ENCODE measurements around the gene ATP6V1G2. TPM values are rescaled to one million over a fixed set of nuclear protein-coding genes. Genes with fewer than 3 reads are reported as not detected.

ATP6V1G2 gene
- polyA plus RNA-seq, 3 donors = 0.41 TPM; not detected in 2

- Mint-ChIP-seq H3K27me3 (ENCODE audit: low read depth in 3 of 3) (peaks cover 0 to 2% (median 0%) of the 10 kb centered on the region in 3 donors), H3K27ac (peak overlapping the region in 1 of 7 donors; percentile 67), H3K4me1 (peaks cover 3% of the 10 kb centered on the region), H3K36me3 (peaks cover 70 to 79% of the 10 kb centered on the region in 2 donors), H3K9me3 (no peaks in the 10 kb centered on the region), H3K4me3 (no peak overlapping the region)
- no peaks in the 10 kb centered on the region for H3K27me3 ChIP-seq (ENCODE audit: control insufficient read depth in 2 of 2, insufficient read depth in 2 of 2, low read length in 2 of 2)
- no peak overlapping the region for H3K9ac ChIP-seq (ENCODE audit: insufficient read depth, low read length, poor library complexity, severe bottlenecking)
- TF ChIP-seq CTCF (IDR thresholded peaks at IDR 0.05) = no peak
- H3K4me3 ChIP-seq (replicated peaks in 1 of 3; ENCODE audit: low read depth in 2 of 3, low read length in 3 of 3) = no peak overlapping the region
- DNase-seq = no peak
- intact Hi-C loops (cut with micrococcal nuclease) = no loop called here
- peaks cover 75 to 78% of the 10 kb centered on the region in 2 donors for H3K36me3 ChIP-seq (replicated peaks in 1 of 2; ENCODE audit: control insufficient read depth in 1 of 2, insufficient read depth in 2 of 2, low read length in 2 of 2)
- no peaks in the 10 kb centered on the region for H3K9me3 ChIP-seq (replicated peaks in 1 of 2; ENCODE audit: control insufficient read depth in 1 of 2, insufficient read depth in 1 of 2, low read length in 2 of 2)
- peaks cover 90% of the 10 kb centered on the region for H4K20me1 ChIP-seq (ENCODE audit: insufficient read depth, low read length)
- no peaks in the 10 kb centered on the region for H3K4me1 ChIP-seq (ENCODE audit: control insufficient read depth in 1 of 2, insufficient read depth in 2 of 2, low read length in 2 of 2)
- WGBS (ENCODE audit: insufficient coverage) = 92% methylated on average over 5 of the region's 9 CpGs
- peaks cover 51% of the 10 kb centered on the region for H3K79me2 ChIP-seq (ENCODE audit: insufficient read depth, low read length)
- no peak overlapping the region for H3K27ac ChIP-seq (ENCODE audit: low read depth in 1 of 2, low read length in 2 of 2)
- H3K4me2 ChIP-seq (replicated peaks; ENCODE audit: extremely low read depth, low read length, poor library complexity, severe bottlenecking) = no peak overlapping the region
- H2AFZ ChIP-seq (ENCODE audit: insufficient read depth, low read depth, low read length, poor library complexity, severe bottlenecking) = no peak overlapping the region
Measured at GRCh38 chr6:31531771-31532643, 14.4 kb downstream of the ATP6V1G2 start.

- WGBS (ENCODE audit: insufficient coverage) = no CpG with 5 or more reads among the region's 7 CpGs
- Histone ChIP-seq H3K9ac (ENCODE audit: insufficient read depth, low read length, poor library complexity, severe bottlenecking) (no peak overlapping the region), H4K20me1 (ENCODE audit: insufficient read depth, low read length) (peaks cover 81% of the 10 kb centered on the region), H3K36me3 (replicated peaks in 1 of 2; ENCODE audit: control insufficient read depth in 1 of 2, insufficient read depth in 2 of 2, low read length in 2 of 2) (peaks cover 67 to 70% of the 10 kb centered on the region in 2 donors), H3K4me3 (replicated peaks in 1 of 3; ENCODE audit: low read depth in 2 of 3, low read length in 3 of 3) (no peak overlapping the region), H2AFZ (ENCODE audit: insufficient read depth, low read depth, low read length, poor library complexity, severe bottlenecking) (no peak overlapping the region), H3K27ac (ENCODE audit: low read depth in 1 of 2, low read length in 2 of 2) (no peak overlapping the region), H3K9me3 (replicated peaks in 1 of 2; ENCODE audit: control insufficient read depth in 1 of 2, insufficient read depth in 1 of 2, low read length in 2 of 2) (no peaks in the 10 kb centered on the region), H3K27me3 (ENCODE audit: control insufficient read depth in 2 of 2, insufficient read depth in 2 of 2, low read length in 2 of 2) (no peaks in the 10 kb centered on the region), H3K4me1 (ENCODE audit: control insufficient read depth in 1 of 2, insufficient read depth in 2 of 2, low read length in 2 of 2) (no peaks in the 10 kb centered on the region), H3K4me2 (replicated peaks; ENCODE audit: extremely low read depth, low read length, poor library complexity, severe bottlenecking) (no peak overlapping the region), H3K79me2 (ENCODE audit: insufficient read depth, low read length) (peaks cover 42% of the 10 kb centered on the region)
- Mint-ChIP-seq H3K27me3 (ENCODE audit: low read depth in 3 of 3) (peaks cover 0 to 2% (median 1%) of the 10 kb centered on the region in 3 donors), H3K4me3 (no peak overlapping the region), H3K27ac (no peak overlapping the region), H3K4me1 (peaks cover 4% of the 10 kb centered on the region), H3K9me3 (no peaks in the 10 kb centered on the region), H3K36me3 (peaks cover 64 to 71% of the 10 kb centered on the region in 2 donors)
- no peak for DNase-seq
- no peak for TF ChIP-seq CTCF (IDR thresholded peaks at IDR 0.05)
- intact Hi-C loops (cut with micrococcal nuclease) = no loop called here
Measured at GRCh38 chr6:31531162-31531561, 15.2 kb downstream of the ATP6V1G2 start.
